Colonic mucosa (tissue), 4 donors: ENCODE results near the gene NPW. TPM values are rescaled to one million over a fixed set of nuclear protein-coding genes. Genes with fewer than 3 reads are reported as not detected.
A peak's percentile ranks its signal among the peaks of the same experiment; 100 is the strongest.

ENCODE experiments used
- DNase-seq: peaks from one replicate; pipeline ENCODE4 v3.0.0-alpha.2; 2020
- H3K27ac ChIP-seq: fragments of 200-600 bp; one replicate; pipeline ENCODE4 v1.8.0; 2021
- H3K27me3 ChIP-seq: fragments of 200-600 bp; one replicate; pipeline ENCODE4 v1.8.0; 2021
- H3K36me3 ChIP-seq: fragments of 200-600 bp; one replicate; pipeline ENCODE4 v1.8.0; 2021
- H3K4me1 ChIP-seq: fragments of 200-600 bp; one replicate; pipeline ENCODE4 v1.8.0; 2021; ENCODE audit warnings: mild to moderate bottlenecking
- H3K4me3 ChIP-seq: fragments of 200-600 bp; one replicate; pipeline ENCODE4 v1.8.0; 2021
- H3K9ac ChIP-seq, 2 donors: one replicate each; pipeline ENCODE4 v1.7.0; 2013; ENCODE audit warnings: control low read depth in 2 of 2, low read depth in 2 of 2, low read length in 2 of 2
- H3K9me3 ChIP-seq: fragments of 200-600 bp; one replicate; pipeline ENCODE4 v1.8.0; 2021
- CTCF ChIP-seq: fragments of 200-600 bp; IDR thresholded peaks from one replicate; pipeline ENCODE4 v1.8.0; 2022; ENCODE audit warnings: antibody characterized with exemption, mild to moderate bottlenecking
- intact Hi-C: fragments of 100-400 bp; cut with DNase I; formaldehyde crosslinking; loops from one replicate; pipeline ENCODE4 v1.14.1; 2022
- total RNA-seq, 2 donors: library from RNA; stranded (reverse); fragmentation: NEBNext Ultra II Directional in 1 of 2; extraction: Animal tissue kit (Norgen Biotek cat#: 25700) in 1 of 2; gene quantifications; one replicate each; pipeline ENCODE4 v1.2.1, GENCODE V29; 2021
- donor health status: healthy.
- donor health status: DM: no; HTN: no; CAD: no.
- donor health status: DM: no; HTN: no; CAD: no.

Gene NPW
- total RNA-seq, 2 donors from 2014 or later, result 3.5 to 3.8 TPM

- TF ChIP-seq CTCF, result no peak
- H3K9me3 ChIP-seq, result no peaks in the 10 kb centered on the region
- DNase-seq, result peak; percentile 92
- peaks cover 14% of the 10 kb centered on the region for H3K36me3 ChIP-seq
- intact Hi-C loops, result no loop called here
- peak overlapping the region; percentile 72 to 81 for H3K9ac ChIP-seq
- H3K4me1 ChIP-seq, result peaks cover 11% of the 10 kb centered on the region
- peak overlapping the region; percentile 93 for H3K27ac ChIP-seq
- H3K4me3 ChIP-seq, result peak overlapping the region; percentile 39
- peaks cover 8% of the 10 kb centered on the region for H3K27me3 ChIP-seq
Measured at GRCh38 chr16:1979271-1980029, 40.1 kb upstream of the NPW start.

DNA sequence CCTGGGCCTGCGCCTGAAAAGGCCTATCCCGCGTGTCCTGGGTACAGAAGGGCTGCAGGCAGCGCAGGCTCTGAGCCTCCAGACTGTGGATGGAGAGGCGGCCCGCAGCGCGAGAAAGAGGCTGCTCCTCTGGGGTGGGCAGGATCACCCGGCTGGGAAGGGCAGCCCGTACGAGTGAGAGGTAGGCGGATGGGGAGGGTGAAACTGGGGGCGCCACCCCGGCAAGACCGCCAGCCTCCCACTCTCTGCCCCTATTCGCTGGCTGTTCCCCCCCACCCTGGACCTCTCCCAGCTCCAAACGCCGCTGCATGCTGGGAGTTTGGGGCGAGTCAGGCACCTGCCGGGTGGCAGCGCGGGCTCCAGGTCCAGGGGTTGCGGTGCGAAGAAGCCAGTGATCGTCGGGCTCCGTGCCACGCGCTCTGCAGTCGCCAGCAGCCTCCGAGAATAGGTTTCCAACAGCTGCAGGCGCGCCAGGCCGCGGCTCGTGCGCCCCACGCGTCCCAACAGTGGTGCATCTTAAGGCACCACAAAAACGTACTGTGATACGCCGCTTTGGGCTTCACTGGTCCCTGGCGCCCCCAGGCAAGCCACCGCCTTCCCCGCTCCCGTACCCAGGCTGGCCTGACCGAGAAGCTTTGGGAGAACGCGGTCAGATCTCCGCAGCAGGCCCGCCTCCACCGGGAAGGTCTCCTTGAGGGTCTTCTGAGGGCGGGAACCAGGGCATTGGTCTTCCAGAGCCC lies 39.4 kb upstream of the NPW start:
- H3K4me1 ChIP-seq, result peaks cover 17% of the 10 kb centered on the region
- peaks cover 8% of the 10 kb centered on the region for H3K27me3 ChIP-seq
- peak; percentile 60 for DNase-seq
- H3K9ac ChIP-seq, result peak overlapping the region; percentile 71 to 81
- H3K36me3 ChIP-seq, result peaks cover 11% of the 10 kb centered on the region
- TF ChIP-seq CTCF, result no peak
- H3K9me3 ChIP-seq, result no peaks in the 10 kb centered on the region
- H3K4me3 ChIP-seq, result peak overlapping the region; percentile 39
- peak overlapping the region; percentile 93 for H3K27ac ChIP-seq
- intact Hi-C loops, result no loop called here

- intact Hi-C loops, result no loop called here
- H3K9ac ChIP-seq, result peak overlapping the region; percentile 71 to 81
- H3K4me3 ChIP-seq, result peak overlapping the region; percentile 39
Measured at GRCh38 chr16:1980770-1981087, 38.9 kb upstream of the NPW start.

DNA sequence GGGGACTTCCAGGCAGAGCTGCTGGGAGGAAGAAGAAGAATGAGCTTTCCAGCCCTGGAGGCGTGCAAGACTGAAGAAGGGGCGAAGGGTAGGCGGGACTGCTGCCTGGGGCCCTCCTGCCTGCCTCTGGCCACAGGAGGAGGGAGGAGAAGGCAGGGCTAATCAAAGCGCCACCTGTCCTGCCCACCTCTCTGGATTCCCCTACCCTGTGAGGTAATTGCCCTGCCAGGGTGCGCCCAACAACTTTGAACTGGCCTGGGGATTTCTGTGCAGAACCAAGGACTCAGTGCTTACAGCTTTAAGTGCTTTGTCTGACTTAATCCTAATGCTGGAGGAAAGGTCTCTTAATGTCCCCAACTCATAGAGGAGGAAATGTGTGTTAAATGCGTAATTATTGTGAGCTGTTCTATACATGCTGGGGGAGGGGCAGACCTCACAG lies 38.2 kb upstream of the NPW start, which contains the start of gene NOXO1:
Gene NOXO1, minus strand, starts transcription at position 72 of the 439 bp plus-strand sequence. CDS start 290 bp downstream, outside the sequence.
- peaks cover 13% of the 10 kb centered on the region for H3K36me3 ChIP-seq
- H3K27me3 ChIP-seq, result peaks cover 8% of the 10 kb centered on the region
- H3K9me3 ChIP-seq, result no peaks in the 10 kb centered on the region
- H3K4me1 ChIP-seq, result peaks cover 23% of the 10 kb centered on the region
- no peak for TF ChIP-seq CTCF
- H3K27ac ChIP-seq, result peak within 1 kb of the TSS; percentile 93
- DNase-seq, result peak; percentile 85
- intact Hi-C loops, result no loop called here
- peak within 1 kb of the TSS; percentile 39 for H3K4me3 ChIP-seq
- H3K9ac ChIP-seq, result peak within 1 kb of the TSS; percentile 71 to 81

More at GRCh38 chr16:1980770-1981087, 38.9 kb upstream of the NPW start:
- no peak for DNase-seq
- Histone ChIP-seq H3K27ac (peak overlapping the region; percentile 93), H3K9me3 (no peaks in the 10 kb centered on the region), H3K27me3 (peaks cover 8% of the 10 kb centered on the region), H3K36me3 (peaks cover 9% of the 10 kb centered on the region), H3K4me1 (peaks cover 20% of the 10 kb centered on the region)
- no peak for TF ChIP-seq CTCF

- intact Hi-C loops, result no loop called here
- no peaks in the 10 kb centered on the region for H3K9me3 ChIP-seq
- TF ChIP-seq CTCF, result no peak
- peaks cover 23% of the 10 kb centered on the region for H3K4me1 ChIP-seq
- H3K9ac ChIP-seq, result peak overlapping the region in 1 of 2 donors; percentile 71
- peaks cover 8% of the 10 kb centered on the region for H3K27me3 ChIP-seq
- no peak overlapping the region for H3K4me3 ChIP-seq
- peak overlapping the region; percentile 93 for H3K27ac ChIP-seq
- peak; percentile 83 for DNase-seq
- peaks cover 14% of the 10 kb centered on the region for H3K36me3 ChIP-seq
Measured at GRCh38 chr16:1982013-1982433, 37.6 kb upstream of the NPW start.
